ENCODE data around the gene EDC3. TPM values are rescaled to one million over a fixed set of nuclear protein-coding genes. Genes with fewer than 3 reads are reported as not detected.

Gene EDC3
- polyA plus RNA-seq, 2 of the 4 experiments (the other 2 are of a cell fraction), result 23.2 to 24.1 TPM

- H3K4me2 ChIP-seq, result no peak overlapping the region
- no peak for FAIRE-seq
- ATAC-seq, result no peak
- DNase-seq (ENCODE audit: low read depth in 1 of 2, low spot score in 1 of 2), result no peak
- 91% methylated on average over 1 of the region's 1 CpG for WGBS (ENCODE audit: missing lambda C conversion rate)
- ChIA-PET POLR2A (no interaction called here), CTCF (no interaction called here)
- TF ChIP-seq ESRRA (IDR thresholded peaks at IDR 0.05; ENCODE audit: borderline replicate concordance, low read length) (no peak), SREBF2 (IDR thresholded peaks at IDR 0.05) (no peak), GATA3 (IDR thresholded peaks at IDR 0.05; ENCODE audit: borderline replicate concordance) (no peak), NPAS2 (CRISPR knock-in tag; IDR thresholded peaks at IDR 0.05; ENCODE audit: borderline replicate concordance) (no peak), MYC (IDR thresholded peaks at IDR 0.05; ENCODE audit: borderline replicate concordance, low read length) (no peak), KDM1A (IDR thresholded peaks at IDR 0.05; ENCODE audit: low read depth) (no peak), CHD2 (IDR thresholded peaks at IDR 0.05; ENCODE audit: low read length, partially characterized antibody) (no peak), E2F6 (IDR thresholded peaks at IDR 0.05; ENCODE audit: borderline replicate concordance, low read depth) (no peak), POLR2AphosphoS2 (conservative IDR thresholded peaks at IDR 0.05; ENCODE audit: low read length) (no peak), TP53 (CRISPR knock-in tag; IDR thresholded peaks at IDR 0.05) (no peak), PHF8 (IDR thresholded peaks at IDR 0.05; ENCODE audit: borderline replicate concordance, low read depth) (no peak), ELK1 (IDR thresholded peaks at IDR 0.05; ENCODE audit: low read depth, low read length) (no peak), ZFP36 (IDR thresholded peaks at IDR 0.05; ENCODE audit: borderline replicate concordance, partially characterized antibody) (no peak)
- H3K4me1 ChIP-seq, result peaks cover 15% of the 10 kb centered on the region; the same call in 1 of the 3 replicates
- H3K4me3 ChIP-seq, result no peak overlapping the region
- no peak overlapping the region for H3K27ac ChIP-seq
- no peaks in the 10 kb centered on the region for H3K9me3 ChIP-seq
These were observed 3.5 kb downstream of the EDC3 start for GRCh38 chr15:74692327-74692726.

GRCh38 chr15:74683758-74684157 lies 12.1 kb downstream of the EDC3 start:
- Histone ChIP-seq H3K4me2 (no peak overlapping the region), H3K27ac (no peak overlapping the region), H3K4me1 (no peaks in the 10 kb centered on the region), H3K4me3 (no peak overlapping the region), H3K9me3 (peaks cover 3% of the 10 kb centered on the region; the same call in 1 of the 3 replicates)
- 100% methylated on average over 1 of the region's 1 CpG for WGBS (ENCODE audit: missing lambda C conversion rate)
- FAIRE-seq (no peak), ATAC-seq (no peak), DNase-seq (ENCODE audit: low read depth in 1 of 2, low spot score in 1 of 2) (no peak)
- TF ChIP-seq CHD4 (IDR thresholded peaks at IDR 0.05; ENCODE audit: borderline replicate concordance), result no peak
- TF ChIP-seq POLR2A (IDR thresholded peaks at IDR 0.05; ENCODE audit: low read length), result no peak
- no peak for TF ChIP-seq MAZ (IDR thresholded peaks at IDR 0.05; ENCODE audit: borderline replicate concordance, low read depth, low read length)
- TF ChIP-seq MYC (IDR thresholded peaks at IDR 0.05; ENCODE audit: borderline replicate concordance, low read length), result no peak
- no peak for TF ChIP-seq ZFP36 (IDR thresholded peaks at IDR 0.05; ENCODE audit: borderline replicate concordance, partially characterized antibody)
- TF ChIP-seq TP53 (CRISPR knock-in tag; IDR thresholded peaks at IDR 0.05), result no peak
- no peak for TF ChIP-seq GATA3 (IDR thresholded peaks at IDR 0.05; ENCODE audit: borderline replicate concordance)
- no peak for TF ChIP-seq HOXA7 (CRISPR knock-in tag; IDR thresholded peaks at IDR 0.05)
- TF ChIP-seq SREBF2 (IDR thresholded peaks at IDR 0.05), result no peak
- TF ChIP-seq HEYL (CRISPR knock-in tag; IDR thresholded peaks at IDR 0.05), result no peak
- TF ChIP-seq NPAS2 (CRISPR knock-in tag; IDR thresholded peaks at IDR 0.05; ENCODE audit: borderline replicate concordance), result no peak
- TF ChIP-seq RAD21 (conservative IDR thresholded peaks at IDR 0.05 in 1 of 2, IDR thresholded peaks at IDR 0.05 in 1 of 2), result no peak
- POLR2A ChIA-PET, result interaction anchor here (0.6 kb wide), 1 partner anchor 98 kb away, joined by 7 read pairs; the partner anchor contains the start of gene CSK
- CTCF ChIA-PET, result interaction anchor here (0.6 to 0.7 kb wide), 4 partner anchors 62 to 1277 kb away, joined by 3 to 4 read pairs (median 3); no protein-coding TSS in a partner anchor

GRCh38 chr15:74682954-74683353 lies 12.9 kb downstream of the EDC3 start:
- CTCF ChIA-PET, result interaction anchor here (0.6 to 1.5 kb wide), 3 partner anchors 48 to 88 kb away, joined by 3 to 4 read pairs (median 4); no protein-coding TSS in a partner anchor
- Histone ChIP-seq H3K4me1 (no peaks in the 10 kb centered on the region), H3K27ac (no peak overlapping the region), H3K4me2 (no peak overlapping the region), H3K4me3 (no peak overlapping the region), H3K9me3 (peaks cover 3% of the 10 kb centered on the region; the same call in 1 of the 3 replicates)
- POLR2A ChIA-PET, result no interaction called here
- ATAC-seq (no peak), DNase-seq (ENCODE audit: low read depth in 1 of 2, low spot score in 1 of 2) (no peak), FAIRE-seq (no peak)
- WGBS (ENCODE audit: missing lambda C conversion rate), result 97% methylated on average over 3 of the region's 3 CpGs
- no peak for TF ChIP-seq PBX3 (IDR thresholded peaks at IDR 0.05)
- no peak for TF ChIP-seq REST (IDR thresholded peaks at IDR 0.05)
- no peak for TF ChIP-seq MAFK (IDR thresholded peaks at IDR 0.05; ENCODE audit: partially characterized antibody)
- TF ChIP-seq CTCF (IDR thresholded peaks at IDR 0.05), result no peak
- no peak for TF ChIP-seq POLR2A (IDR thresholded peaks at IDR 0.05; ENCODE audit: low read length)
- TF ChIP-seq CHD4 (IDR thresholded peaks at IDR 0.05; ENCODE audit: borderline replicate concordance), result no peak

All from A549 (cell line).